Subcutaneous adipose tissue (tissue), 4 donors: Measurements from ENCODE around the gene AP1AR. TPM values are rescaled to one million over a fixed set of nuclear protein-coding genes. Genes with fewer than 3 reads are reported as not detected.

Source experiments
- CTCF ChIP-seq: fragments of 450-650 bp; IDR thresholded peaks from one replicate; pipeline ENCODE4 v1.5.1; 2016; ENCODE audit warnings: low read depth, mild to moderate bottlenecking, control low read depth, antibody characterized with exemption, moderate library complexity
- total RNA-seq, 4 donors: library from RNA; depleted of rRNA; stranded (reverse); fragments of >200 nt; gene quantifications; one replicate each; pipeline ENCODE4 v1.1.0, GENCODE V29; 2016

AP1AR gene
- total RNA-seq, 4 donors from 2014 or later, result 17.2 to 24.1 (median 20.8) TPM

GRCh38 chr4:112189754-112190153, 41.8 kb upstream of the AP1AR start:
- TF ChIP-seq CTCF, result no peak

GRCh38 chr4:112190684-112191083, 40.9 kb upstream of the AP1AR start:
- TF ChIP-seq CTCF, result no peak

- TF ChIP-seq CTCF, result no peak
These were observed 35.1 kb upstream of the AP1AR start for GRCh38 chr4:112196461-112196860.

- TF ChIP-seq CTCF, result no peak
These were observed 32.5 kb upstream of the AP1AR start for GRCh38 chr4:112199041-112199440.

- no peak for TF ChIP-seq CTCF
These were observed 29.6 kb upstream of the AP1AR start for GRCh38 chr4:112201915-112202505.

GRCh38 chr4:112203593-112203992, 28.0 kb upstream of the AP1AR start:
- no peak for TF ChIP-seq CTCF

- TF ChIP-seq CTCF, result no peak
These were observed 25.2 kb upstream of the AP1AR start for GRCh38 chr4:112206431-112206830.
